K562 (cell line): ENCODE measurements around the gene UBE2D2. TPM values are rescaled to one million over a fixed set of nuclear protein-coding genes. Genes with fewer than 3 reads are reported as not detected.
A peak's percentile ranks its signal among the peaks of the same experiment; 100 is the strongest.

Experiments
- ATAC-seq: fragments of 200-7000 bp; cut with Tn5 transposase; 3 replicates; pipeline ENCODE4 v1.9.1; 2020; ENCODE audit warnings: moderate library complexity
- BruUV-seq: library from RNA; stranded (reverse); fragments of 400-500 nt; replicated peaks from 2 replicates; lab custom pipeline; 2021; lab: Mats Ljungman, UMichigan
- CTCF ChIA-PET: fragments of 300-600 bp; formaldehyde crosslinking; extraction: SDS; loops from one replicate; lab custom pipeline; 2021; ENCODE audit warnings: low intra/inter-chr PET ratio; lab: Yijun Ruan, JAX
- POLR2A ChIA-PET: fragments of 300-600, 350-650 bp; sonication (Branson Sonifier 250); formaldehyde crosslinking; extraction: SDS; loops from one replicate; lab custom pipeline; 2021; ENCODE audit warnings: antibody characterized with exemption, inconsistent platforms; lab: Yijun Ruan, JAX
- DNase-seq, 4 experiments: peaks; one replicate each; pipeline versions ENCODE4 v3.0.0 to v3.0.0-alpha.2; 2011 to 2018; ENCODE audit warnings: low spot score in 3 of 4, mixed read lengths in 3 of 4; ENCODE audit errors: extremely low read depth in 1 of 4
- FAIRE-seq: peaks from 2 replicates; lab custom pipeline; 2011; peaks lifted over from hg19 to GRCh38; lab: Jason Lieb, UNC
- H2AFZ ChIP-seq: 2 replicates; pipeline ENCODE4 v1.6.0; 2011; ENCODE audit warnings: low read depth, low read length, control low read depth, inconsistent platforms
- H3K27ac ChIP-seq: fragments of 200-600 bp; 3 replicates; pipeline ENCODE4 v1.8.0; 2011; ENCODE audit warnings: low read depth, mild to moderate bottlenecking, control low read depth, inconsistent platforms, low read length, moderate library complexity, mixed read lengths; ENCODE audit errors: extremely low read depth
- H3K27me3 ChIP-seq, 2 experiments: fragments of 300-600 bp in 1 of 2; 2 replicates in 1 of 2; 3 replicates in 1 of 2; pipeline versions ENCODE4 v1.6.0 to v1.8.0; 2011; ENCODE audit warnings: inconsistent platforms in 2 of 2, low read length in 2 of 2, mild to moderate bottlenecking in 1 of 2, mixed read lengths in 1 of 2, moderate library complexity in 1 of 2; ENCODE audit not compliant: control insufficient read depth in 2 of 2, insufficient read depth in 2 of 2
- H3K36me3 ChIP-seq: fragments of 300-600 bp; 3 replicates; pipeline ENCODE4 v1.8.0; 2011; ENCODE audit warnings: mild to moderate bottlenecking, low read length, inconsistent platforms; ENCODE audit not compliant: control insufficient read depth, insufficient read depth
- H3K4me1 ChIP-seq, 2 experiments: fragments of 200-600 bp in 1 of 2; replicated peaks in 1 of 2; 2 replicates in 1 of 2; 3 replicates in 1 of 2; pipeline versions ENCODE4 v1.5.1 to v1.8.0; 2011; ENCODE audit warnings: inconsistent platforms in 2 of 2, low read length in 2 of 2, mild to moderate bottlenecking in 1 of 2, mixed read lengths in 1 of 2, moderate library complexity in 1 of 2; ENCODE audit not compliant: control insufficient read depth in 2 of 2, insufficient read depth in 2 of 2
- H3K4me2 ChIP-seq: 2 replicates; pipeline ENCODE4 v1.6.1; 2011; ENCODE audit warnings: low read length, control low read depth, inconsistent platforms, mixed read lengths; ENCODE audit not compliant: insufficient read depth
- H3K4me3 ChIP-seq: fragments of 200-600 bp; sonication (generic), shearing (Covaris generic); 2 replicates; pipeline ENCODE4 v1.5.1; 2016; ENCODE audit warnings: control low read depth, inconsistent platforms
- H3K79me2 ChIP-seq: fragments of 200-600 bp; 3 replicates; pipeline ENCODE4 v1.8.0; 2011; ENCODE audit warnings: low read length, inconsistent platforms; ENCODE audit not compliant: control insufficient read depth, insufficient read depth
- H3K9ac ChIP-seq, 2 experiments: 2 replicates each; pipeline versions ENCODE4 v1.6.0 to v1.6.1; 2011; ENCODE audit warnings: low read depth in 2 of 2, low read length in 2 of 2, control low read depth in 1 of 2, inconsistent platforms in 1 of 2, mild to moderate bottlenecking in 1 of 2, mixed read lengths in 1 of 2; ENCODE audit not compliant: insufficient read depth in 1 of 2
- H3K9me1 ChIP-seq: one replicate; pipeline ENCODE4 v1.6.0; 2011; ENCODE audit warnings: inconsistent platforms, mild to moderate bottlenecking, low read length, moderate library complexity; ENCODE audit not compliant: control insufficient read depth, insufficient read depth
- H3K9me3 ChIP-seq: replicated peaks from 2 replicates; pipeline ENCODE4 v1.5.1; 2011; ENCODE audit warnings: low read depth, low read length, inconsistent platforms; ENCODE audit not compliant: control insufficient read depth, insufficient read depth
- H4K20me1 ChIP-seq: replicated peaks from 2 replicates; pipeline ENCODE4 v1.6.1; 2011; ENCODE audit warnings: low read length, inconsistent platforms, mixed read lengths; ENCODE audit not compliant: control insufficient read depth, insufficient read depth
- ELF1 ChIP-seq: fragments of 200-800 bp; sonication (Bioruptor generic); IDR thresholded peaks from 2 replicates; pipeline ENCODE4 v1.6.1; 2016; ENCODE audit warnings: missing genetic modification characterization, missing compliant biosample characterization
- HDAC3 ChIP-seq: fragments of 450-650 bp; IDR thresholded peaks from 2 replicates; pipeline ENCODE4 v1.6.1; 2018; ENCODE audit warnings: borderline replicate concordance, mild to moderate bottlenecking, moderate library complexity; ENCODE audit not compliant: partially characterized antibody
- NONO ChIP-seq, 2 experiments: fragments of 200-400 bp in 1 of 2; fragments of 450-650 bp in 1 of 2; formaldehyde crosslinking in 1 of 2; IDR thresholded peaks; 2 replicates each; pipeline ENCODE4 v1.6.1; 2017; ENCODE audit warnings: low read depth in 2 of 2, mild to moderate bottlenecking in 2 of 2, moderate library complexity in 2 of 2, low read length in 1 of 2
- SLC30A9 ChIP-seq: fragments of 250-450 bp; sonication (Bioruptor Pico); IDR thresholded peaks from 2 replicates; pipeline ENCODE4 v1.8.0; 2022; ENCODE audit warnings: mild to moderate bottlenecking, moderate library complexity
- SPI1 ChIP-seq: IDR thresholded peaks from 2 replicates; pipeline ENCODE4 v1.6.1; 2011; ENCODE audit warnings: low read depth, low read length, control low read depth, borderline replicate concordance
- WGBS: fragments of 100-300 bp; shearing (Covaris generic); methylation state at CpG from one replicate; pipeline ENCODE4 v1.1.6; 2016; ENCODE audit warnings: low coverage, mixed read lengths; ENCODE audit not compliant: insufficient coverage; ENCODE audit errors: missing lambda C conversion rate; 5-methylcytosine and 5-hydroxymethylcytosine counted together
- in situ Hi-C: fragments of 300-500 bp; cut with MboI; formaldehyde crosslinking; loops from 4 replicates; pipeline ENCODE4 v1.15.0; 2018; ENCODE audit warnings: inconsistent platforms, mixed read lengths
- intact Hi-C: fragments of 100-400 bp; cut with micrococcal nuclease; formaldehyde crosslinking; loops from 2 replicates; pipeline ENCODE4 v1.14.2; 2022
- polyA plus RNA-seq, 8 experiments: library from polyadenylated mRNA; depleted of rRNA in 4 of 8; stranded (reverse) in 5 of 8; unstranded in 3 of 8; fragments of >200 nt; fragmentation: Nextera tagmentation in 2 of 8; fragmentation: Illumina TruSeq in 1 of 8; extraction: Ambion mirVana in 2 of 8; extraction: Trizol in 1 of 8; gene quantifications; 2 replicates each; pipeline versions ENCODE4 v1.2.1 to v1.2.3, GENCODE V29; 2011 to 2014; ENCODE audit warnings: inconsistent platforms in 1 of 8, missing spikeins in 1 of 8
- total RNA-seq, 7 experiments: library from RNA; depleted of rRNA in 6 of 7; stranded (reverse); fragments of >200 nt in 6 of 7; fragmentation: Illumina TruSeq in 2 of 7; extraction: Trizol in 2 of 7; gene quantifications; 2 replicates each; pipeline versions ENCODE4 v1.2.1 to v1.2.3, GENCODE V29; 2011 to 2021; ENCODE audit warnings: low replicate concordance in 1 of 7
- TF ChIP-seq, protein P1 (sequence below): sonication (generic); formaldehyde crosslinking; IDR thresholded peaks from 2 replicates; pipeline ENCODE4 v1.8.0; 2022; ENCODE audit warnings: missing genetic modification reagents, mild to moderate bottlenecking, borderline replicate concordance
- TF ChIP-seq, protein P2 (sequence below): sonication (generic); formaldehyde crosslinking; IDR thresholded peaks from 2 replicates; pipeline ENCODE4 v1.8.0; 2022; ENCODE audit warnings: missing genetic modification reagents, mild to moderate bottlenecking, moderate library complexity, borderline replicate concordance
- TF ChIP-seq, protein P3 (sequence below): fragments of 450-650 bp; IDR thresholded peaks from 2 replicates; pipeline ENCODE4 v1.6.1; 2016
- TF ChIP-seq, protein P4 (sequence below), 2 experiments: IDR thresholded peaks; 2 replicates each; pipeline ENCODE4 v1.6.1; 2011; ENCODE audit warnings: borderline replicate concordance in 1 of 2, control low read depth in 1 of 2, low read depth in 1 of 2, low read length in 1 of 2, mild to moderate bottlenecking in 1 of 2, mixed read lengths in 1 of 2, moderate library complexity in 1 of 2; ENCODE audit not compliant: insufficient read depth in 1 of 2, insufficient read length in 1 of 2, poor library complexity in 1 of 2, severe bottlenecking in 1 of 2; ENCODE audit errors: extremely low read depth in 1 of 2
- TF ChIP-seq, protein P5 (sequence below): sonication (generic); IDR thresholded peaks from 2 replicates; pipeline ENCODE4 v1.6.1; 2016

Gene UBE2D2
- total and polyA plus RNA-seq, 9 of the 15 experiments (the other 6 are each of a cell fraction or from before 2014, with no cell fraction given), result 53.6 to 198 (median 122) TPM

DNA sequence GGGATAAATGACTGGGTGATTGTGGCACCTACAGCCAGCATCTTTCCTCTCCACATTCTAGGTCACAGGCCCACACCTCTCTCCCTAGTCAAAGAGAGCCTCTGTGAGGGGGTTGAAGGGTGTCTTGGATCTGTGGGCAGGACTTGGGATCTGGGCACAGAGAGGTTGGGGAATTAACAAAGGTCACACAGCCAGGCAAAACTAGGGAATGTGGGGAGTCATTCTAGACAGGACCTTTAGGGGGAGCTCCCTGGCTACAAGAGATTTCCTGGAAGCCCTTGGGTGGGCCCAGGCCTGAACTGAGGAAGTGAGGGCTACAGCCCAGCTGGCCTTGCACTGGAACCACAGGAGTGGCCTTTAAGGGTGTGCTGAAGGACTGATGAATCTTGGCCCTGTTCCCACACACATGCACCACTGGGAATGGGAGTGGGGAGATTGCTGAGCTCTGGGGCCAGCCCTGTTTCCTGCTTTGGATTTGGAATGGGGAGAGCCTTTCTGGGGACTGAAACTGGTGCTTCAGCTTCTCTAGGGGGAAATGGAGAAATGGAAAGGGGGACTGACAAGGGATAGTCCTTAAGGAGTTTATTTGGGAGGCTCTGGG is 74.6 kb downstream of the UBE2D2 start (continued):
- TF ChIP-seq NONO (IDR thresholded peaks at IDR 0.05; ENCODE audit: low read depth in 2 of 2, low read length in 1 of 2) (peak in 1 of 2 experiments; percentile 60; a peak in 1 of 4 replicates), HDAC3 (peak; percentile 15)
- TF ChIP-seq, protein P1, sequence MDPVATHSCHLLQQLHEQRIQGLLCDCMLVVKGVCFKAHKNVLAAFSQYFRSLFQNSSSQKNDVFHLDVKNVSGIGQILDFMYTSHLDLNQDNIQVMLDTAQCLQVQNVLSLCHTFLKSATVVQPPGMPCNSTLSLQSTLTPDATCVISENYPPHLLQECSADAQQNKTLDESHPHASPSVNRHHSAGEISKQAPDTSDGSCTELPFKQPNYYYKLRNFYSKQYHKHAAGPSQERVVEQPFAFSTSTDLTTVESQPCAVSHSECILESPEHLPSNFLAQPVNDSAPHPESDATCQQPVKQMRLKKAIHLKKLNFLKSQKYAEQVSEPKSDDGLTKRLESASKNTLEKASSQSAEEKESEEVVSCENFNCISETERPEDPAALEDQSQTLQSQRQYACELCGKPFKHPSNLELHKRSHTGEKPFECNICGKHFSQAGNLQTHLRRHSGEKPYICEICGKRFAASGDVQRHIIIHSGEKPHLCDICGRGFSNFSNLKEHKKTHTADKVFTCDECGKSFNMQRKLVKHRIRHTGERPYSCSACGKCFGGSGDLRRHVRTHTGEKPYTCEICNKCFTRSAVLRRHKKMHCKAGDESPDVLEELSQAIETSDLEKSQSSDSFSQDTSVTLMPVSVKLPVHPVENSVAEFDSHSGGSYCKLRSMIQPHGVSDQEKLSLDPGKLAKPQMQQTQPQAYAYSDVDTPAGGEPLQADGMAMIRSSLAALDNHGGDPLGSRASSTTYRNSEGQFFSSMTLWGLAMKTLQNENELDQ (CRISPR knock-in tag), result no peak

DNA sequence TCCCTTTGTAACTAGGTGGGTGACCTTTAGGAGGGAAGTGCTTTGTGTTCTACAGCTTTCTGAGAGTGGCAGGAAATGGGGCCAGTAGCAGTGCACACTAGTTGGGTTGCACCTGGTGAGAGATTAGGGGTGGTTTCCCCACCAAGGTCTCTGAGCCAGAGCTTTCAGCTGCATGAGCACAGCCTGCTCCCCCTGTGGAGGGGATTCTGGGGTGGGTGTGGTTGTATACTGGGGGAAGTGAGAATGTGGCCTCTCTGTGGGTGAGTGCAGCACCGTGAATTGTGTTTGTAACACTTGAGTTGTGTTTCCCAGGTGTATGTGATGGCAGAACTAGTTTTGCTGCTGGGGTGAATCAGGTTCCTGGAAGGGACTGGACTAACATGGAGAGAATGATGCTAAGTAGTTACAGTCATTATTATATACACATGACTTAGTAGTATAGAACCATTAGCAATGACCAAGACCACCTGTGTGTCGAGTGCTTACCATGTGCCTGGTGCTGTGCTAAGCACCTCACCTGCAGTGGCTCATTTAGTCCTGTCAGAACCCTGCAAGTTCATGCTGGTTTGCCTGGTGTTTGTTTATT is 75.2 kb downstream of the UBE2D2 start:
- H3K9me3 ChIP-seq, result no peaks in the 10 kb centered on the region
- no peak overlapping the region for H3K4me3 ChIP-seq
- WGBS, result 31% methylated on average over 2 of the region's 2 CpGs
- no TSS peak for BruUV-seq
- ChIA-PET CTCF (interaction anchor here (0.5 to 4.0 kb wide), 5 partner anchors 11 to 480 kb away, joined by 3 to 81 read pairs (median 5); partner anchors contain the start of gene CXXC5), POLR2A (interaction anchor here (0.7 to 4.8 kb wide), 21 partner anchors 9 to 141 kb away, joined by 3 to 63 read pairs (median 4); partner anchors contain the start of gene CXXC5)
- H3K27ac ChIP-seq, result peak overlapping the region; percentile 89
- peaks cover 9% of the 10 kb centered on the region for H3K36me3 ChIP-seq
- H3K4me2 ChIP-seq, result peak overlapping the region; percentile 87
- H3K4me1 ChIP-seq, result peaks cover 32 to 45% of the 10 kb centered on the region in 2 experiments
- in situ Hi-C loops, result loop anchor here (10.0 kb wide), 1 partner anchor 219 kb away; no protein-coding TSS in a partner anchor
- DNase-seq (peak in 3 of 4 experiments; percentile 19 to 53 (median 44)), ATAC-seq (peak; percentile 2), FAIRE-seq (no peak)
- no peaks in the 10 kb centered on the region for H3K27me3 ChIP-seq
- peak overlapping the region; percentile 53 to 80; a peak in 3 of 4 replicates for H3K9ac ChIP-seq
- 0 out of 2 replicates have a peak, but pooled peaks cover 3% of the 10 kb centered on the region for H4K20me1 ChIP-seq
- H3K9me1 ChIP-seq, result no peaks in the 10 kb centered on the region
- intact Hi-C loops, result loop anchor here (5.0 to 10.0 kb wide), 3 partner anchors 119 to 329 kb away; no protein-coding TSS in a partner anchor
- no peak overlapping the region for H2AFZ ChIP-seq
- H3K79me2 ChIP-seq, result peaks cover 21% of the 10 kb centered on the region; the same call in 2 of the 3 replicates
- TF ChIP-seq, protein P2, sequence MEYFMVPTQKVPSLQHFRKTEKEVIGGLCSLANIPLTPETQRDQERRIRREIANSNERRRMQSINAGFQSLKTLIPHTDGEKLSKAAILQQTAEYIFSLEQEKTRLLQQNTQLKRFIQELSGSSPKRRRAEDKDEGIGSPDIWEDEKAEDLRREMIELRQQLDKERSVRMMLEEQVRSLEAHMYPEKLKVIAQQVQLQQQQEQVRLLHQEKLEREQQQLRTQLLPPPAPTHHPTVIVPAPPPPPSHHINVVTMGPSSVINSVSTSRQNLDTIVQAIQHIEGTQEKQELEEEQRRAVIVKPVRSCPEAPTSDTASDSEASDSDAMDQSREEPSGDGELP, result no peak
- TF ChIP-seq SLC30A9 (CRISPR knock-in tag) (no peak), SPI1 (peak; percentile 33; the same call in 1 of the 2 replicates), ELF1 (tag) (0 out of 2 replicates have a peak, but pooled peaks have one; percentile 3)
- TF ChIP-seq, protein P3, sequence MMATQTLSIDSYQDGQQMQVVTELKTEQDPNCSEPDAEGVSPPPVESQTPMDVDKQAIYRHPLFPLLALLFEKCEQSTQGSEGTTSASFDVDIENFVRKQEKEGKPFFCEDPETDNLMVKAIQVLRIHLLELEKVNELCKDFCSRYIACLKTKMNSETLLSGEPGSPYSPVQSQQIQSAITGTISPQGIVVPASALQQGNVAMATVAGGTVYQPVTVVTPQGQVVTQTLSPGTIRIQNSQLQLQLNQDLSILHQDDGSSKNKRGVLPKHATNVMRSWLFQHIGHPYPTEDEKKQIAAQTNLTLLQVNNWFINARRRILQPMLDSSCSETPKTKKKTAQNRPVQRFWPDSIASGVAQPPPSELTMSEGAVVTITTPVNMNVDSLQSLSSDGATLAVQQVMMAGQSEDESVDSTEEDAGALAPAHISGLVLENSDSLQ, result peak; percentile 89
- TF ChIP-seq, protein P4, sequence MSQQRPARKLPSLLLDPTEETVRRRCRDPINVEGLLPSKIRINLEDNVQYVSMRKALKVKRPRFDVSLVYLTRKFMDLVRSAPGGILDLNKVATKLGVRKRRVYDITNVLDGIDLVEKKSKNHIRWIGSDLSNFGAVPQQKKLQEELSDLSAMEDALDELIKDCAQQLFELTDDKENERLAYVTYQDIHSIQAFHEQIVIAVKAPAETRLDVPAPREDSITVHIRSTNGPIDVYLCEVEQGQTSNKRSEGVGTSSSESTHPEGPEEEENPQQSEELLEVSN (IDR thresholded peaks at IDR 0.05; ENCODE audit: borderline replicate concordance in 1 of 2, extremely low read depth in 1 of 2, insufficient read depth in 1 of 2, insufficient read length in 1 of 2, low read depth in 1 of 2, low read length in 1 of 2, poor library complexity in 1 of 2, severe bottlenecking in 1 of 2), result peak in 1 of 2 experiments; percentile 17
- TF ChIP-seq, protein P5, sequence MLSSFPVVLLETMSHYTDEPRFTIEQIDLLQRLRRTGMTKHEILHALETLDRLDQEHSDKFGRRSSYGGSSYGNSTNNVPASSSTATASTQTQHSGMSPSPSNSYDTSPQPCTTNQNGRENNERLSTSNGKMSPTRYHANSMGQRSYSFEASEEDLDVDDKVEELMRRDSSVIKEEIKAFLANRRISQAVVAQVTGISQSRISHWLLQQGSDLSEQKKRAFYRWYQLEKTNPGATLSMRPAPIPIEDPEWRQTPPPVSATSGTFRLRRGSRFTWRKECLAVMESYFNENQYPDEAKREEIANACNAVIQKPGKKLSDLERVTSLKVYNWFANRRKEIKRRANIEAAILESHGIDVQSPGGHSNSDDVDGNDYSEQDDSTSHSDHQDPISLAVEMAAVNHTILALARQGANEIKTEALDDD, result peak; percentile 23
